HCT116 (cell line): Measurements from ENCODE around the gene PIM3. TPM values are rescaled to one million over a fixed set of nuclear protein-coding genes. Genes with fewer than 3 reads are reported as not detected.
A peak's percentile ranks its signal among the peaks of the same experiment; 100 is the strongest.

ENCODE experiments used
- ATAC-seq: fragments of 200-7000 bp; cut with Tn5 transposase; 2 replicates; pipeline ENCODE4 v1.9.1; 2020; ENCODE audit warnings: mild to moderate bottlenecking, moderate library complexity
- BruUV-seq: library from RNA; stranded (reverse); fragments of 400-500 nt; replicated peaks from 2 replicates; lab custom pipeline; 2021; lab: Mats Ljungman, UMichigan
- CTCF ChIA-PET: fragments of 300-600 bp; sonication (Branson Sonifier 250); formaldehyde crosslinking; loops from one replicate; lab custom pipeline; 2021; ENCODE audit warnings: antibody characterized with exemption; lab: Charles Lee
- POLR2A ChIA-PET: fragments of 300-600, 350-600 bp; sonication (Branson Sonifier 250); formaldehyde crosslinking; loops from one replicate; lab custom pipeline; 2021; ENCODE audit warnings: antibody characterized with exemption; lab: Charles Lee
- RAD21 ChIA-PET, 2 experiments: fragments of 300-600 bp; sonication (Branson Sonifier 250); formaldehyde crosslinking; loops; one replicate each; lab custom pipeline; 2023; ENCODE audit warnings: low total read pairs in 2 of 2; ENCODE audit not compliant: uncharacterized antibody in 2 of 2, unreplicated experiment in 2 of 2, low non-redundant PET in 1 of 2; lab: Charles Lee
- DNase-seq: peaks from one replicate; pipeline ENCODE4 v3.0.0-alpha.2; 2010; ENCODE audit warnings: low read depth, low spot score
- H2AFZ ChIP-seq: fragments of 200-600 bp; shearing (Covaris generic), sonication (generic); 2 replicates; pipeline ENCODE4 v1.6.1; 2017; ENCODE audit warnings: low read depth, mixed run types, mixed read lengths, antibody characterized with exemption, low read length; ENCODE audit not compliant: poor library complexity, severe bottlenecking
- H3K27ac ChIP-seq: 2 replicates; pipeline ENCODE4 v1.5.1; 2012; ENCODE audit warnings: low read depth, low read length
- H3K27me3 ChIP-seq: fragments of 200-600 bp; sonication (generic); 2 replicates; pipeline ENCODE4 v1.6.1; 2016; ENCODE audit warnings: mixed run types, low read length, mixed read lengths; ENCODE audit not compliant: insufficient read depth
- H3K36me3 ChIP-seq, 2 experiments: fragments of 200-500 bp in 1 of 2; fragments of 200-600 bp in 1 of 2; sonication (Bioruptor generic) in 1 of 2; sonication (generic) in 1 of 2; 2 replicates each; pipeline versions ENCODE4 v1.5.1 to v1.6.1; 2014 to 2016; ENCODE audit warnings: low read length in 2 of 2, inconsistent platforms in 1 of 2, mixed read lengths in 1 of 2, mixed run types in 1 of 2; ENCODE audit not compliant: insufficient read depth in 2 of 2, control insufficient read depth in 1 of 2
- H3K4me1 ChIP-seq, 2 experiments: fragments of 200-600 bp in 1 of 2; sonication (generic) in 1 of 2; 2 replicates each; pipeline versions ENCODE4 v1.5.1 to v1.6.1; 2012 to 2017; ENCODE audit warnings: low read length in 2 of 2, inconsistent platforms in 1 of 2, mild to moderate bottlenecking in 1 of 2, mixed read lengths in 1 of 2, mixed run types in 1 of 2, moderate library complexity in 1 of 2; ENCODE audit not compliant: insufficient read depth in 2 of 2, control insufficient read depth in 1 of 2
- H3K4me2 ChIP-seq: fragments of 200-600 bp; sonication (generic); 2 replicates; pipeline ENCODE4 v1.6.1; 2017; ENCODE audit warnings: mixed run types, low read length, mixed read lengths
- H3K4me3 ChIP-seq, 2 experiments: fragments of 200-600 bp in 1 of 2; sonication (generic) in 1 of 2; replicated peaks in 1 of 2; 2 replicates each; pipeline ENCODE4 v1.5.1; 2011 to 2016; ENCODE audit warnings: low read length in 2 of 2, control low read depth in 1 of 2, low read depth in 1 of 2, mild to moderate bottlenecking in 1 of 2, mixed read lengths in 1 of 2, mixed run types in 1 of 2
- H3K79me2 ChIP-seq: fragments of 200-600 bp; sonication (generic); 2 replicates; pipeline ENCODE4 v1.6.1; 2017; ENCODE audit warnings: mild to moderate bottlenecking, mixed run types, low read length, moderate library complexity, mixed read lengths; ENCODE audit not compliant: insufficient read depth
- H3K9ac ChIP-seq: fragments of 200-600 bp; sonication (generic); 2 replicates; pipeline ENCODE4 v1.6.1; 2016; ENCODE audit warnings: low read length, mixed read lengths
- H3K9me2 ChIP-seq: fragments of 200-600 bp; sonication (generic), shearing (Covaris generic); 2 replicates; pipeline ENCODE4 v1.6.1; 2017; ENCODE audit warnings: mixed run types, mild to moderate bottlenecking, moderate library complexity; ENCODE audit not compliant: insufficient read depth
- H3K9me3 ChIP-seq, 2 experiments: fragments of 200-500 bp in 1 of 2; fragments of 200-600 bp in 1 of 2; sonication (Bioruptor generic) in 1 of 2; sonication (generic) in 1 of 2; 2 replicates each; pipeline ENCODE4 v1.6.1; 2014 to 2017; ENCODE audit warnings: low read length in 2 of 2, mixed read lengths in 2 of 2, inconsistent platforms in 1 of 2, low read depth in 1 of 2, mild to moderate bottlenecking in 1 of 2, mixed run types in 1 of 2, moderate library complexity in 1 of 2; ENCODE audit not compliant: control insufficient read depth in 1 of 2, insufficient read depth in 1 of 2
- H4K20me1 ChIP-seq: fragments of 200-600 bp; sonication (generic), shearing (Covaris generic); 2 replicates; pipeline ENCODE4 v1.6.1; 2017; ENCODE audit warnings: mixed run types, mild to moderate bottlenecking, moderate library complexity; ENCODE audit not compliant: insufficient read depth
- CBX3 ChIP-seq: IDR thresholded peaks from 2 replicates; pipeline ENCODE4 v1.6.1; 2012; ENCODE audit warnings: low read depth
- CEBPB ChIP-seq: IDR thresholded peaks from 2 replicates; pipeline ENCODE4 v1.6.1; 2012; ENCODE audit warnings: low read depth
- EGR1 ChIP-seq: IDR thresholded peaks from 2 replicates; pipeline ENCODE4 v1.6.1; 2012; ENCODE audit warnings: low read depth
- ELF1 ChIP-seq: IDR thresholded peaks from 2 replicates; pipeline ENCODE4 v1.6.1; 2012; ENCODE audit warnings: low read depth, borderline replicate concordance
- EZH2 ChIP-seq: fragments of 200-600 bp; sonication (generic); IDR thresholded peaks from 2 replicates; pipeline ENCODE4 v1.6.1; 2017; ENCODE audit warnings: antibody characterized with exemption, mixed run types
- EZH2phosphoT487 ChIP-seq: fragments of 200-600 bp; IDR thresholded peaks from 2 replicates; pipeline ENCODE4 v1.6.1; 2018; ENCODE audit warnings: antibody characterized with exemption, borderline replicate concordance
- FOSL1 ChIP-seq: IDR thresholded peaks from 2 replicates; pipeline ENCODE4 v1.6.1; 2012; ENCODE audit warnings: low read depth
- JUND ChIP-seq: IDR thresholded peaks from 2 replicates; pipeline ENCODE4 v1.6.1; 2012
- MAX ChIP-seq: IDR thresholded peaks from 2 replicates; pipeline ENCODE4 v1.6.1; 2012
- POLR2A ChIP-seq: IDR thresholded peaks from 2 replicates; pipeline ENCODE4 v1.7.0; 2011; ENCODE audit warnings: borderline replicate concordance; ENCODE audit not compliant: insufficient read depth, insufficient read length; ENCODE audit errors: extremely low read depth
- RAD21 ChIP-seq: IDR thresholded peaks from 2 replicates; pipeline ENCODE4 v1.6.1; 2012; ENCODE audit warnings: low read depth, mild to moderate bottlenecking
- REST ChIP-seq: IDR thresholded peaks from 2 replicates; pipeline ENCODE4 v1.6.1; 2012; ENCODE audit warnings: low read depth
- SIN3A ChIP-seq: IDR thresholded peaks from 2 replicates; pipeline ENCODE4 v1.6.1; 2012; ENCODE audit warnings: low read depth
- SP1 ChIP-seq: IDR thresholded peaks from 2 replicates; pipeline ENCODE4 v1.6.1; 2012; ENCODE audit warnings: low read depth
- SRF ChIP-seq: IDR thresholded peaks from 2 replicates; pipeline ENCODE4 v1.6.1; 2012; ENCODE audit warnings: low read depth
- TCF7L2 ChIP-seq: IDR thresholded peaks from 2 replicates; pipeline ENCODE4 v1.7.0; 2011; ENCODE audit warnings: borderline replicate concordance, inconsistent platforms; ENCODE audit not compliant: insufficient read depth, insufficient read length; ENCODE audit errors: extremely low read depth
- ZBTB33 ChIP-seq: IDR thresholded peaks from 2 replicates; pipeline ENCODE4 v1.6.1; 2011; ENCODE audit warnings: mild to moderate bottlenecking, low read length, moderate library complexity; ENCODE audit not compliant: insufficient replicate concordance; ENCODE audit errors: extremely low read depth
- ZFX ChIP-seq: fragments of 450-650 bp; IDR thresholded peaks from 2 replicates; pipeline ENCODE4 v1.6.1; 2017
- ZNF274 ChIP-seq: fragments of 200-500 bp; sonication (Bioruptor generic); IDR thresholded peaks from 2 replicates; pipeline ENCODE4 v1.6.1; 2014; ENCODE audit warnings: mild to moderate bottlenecking, low read depth, low read length, inconsistent platforms
- intact Hi-C: fragments of 100-400 bp; cut with micrococcal nuclease; formaldehyde crosslinking; loops from 2 replicates; pipeline ENCODE4 v1.10.0; 2022
- total RNA-seq: library from RNA; stranded (reverse); gene quantifications from one replicate; pipeline ENCODE4 v1.2.1, GENCODE V29; 2021; ENCODE audit not compliant: unreplicated experiment

The PIM3 gene
- total RNA-seq, 1 experiment from 2014 or later = 116 TPM

GRCh38 chr22:49917974-49918910 is 42.3 kb upstream of the PIM3 start, which contains the start of the genes ALG12 and CRELD2:
Gene ALG12, minus strand, starts transcription at chr22:49918438. Its CDS starts 4,673 bp downstream, at chr22:49913765.
Gene CRELD2, plus strand, starts transcription at chr22:49918634. Its CDS starts 136 bp downstream, at chr22:49918770.
- no peak within 1 kb of the TSS for H2AFZ ChIP-seq
- no peak for TF ChIP-seq CEBPB
- peak; percentile 61 for TF ChIP-seq POLR2A
- no peak for TF ChIP-seq ELF1
- TF ChIP-seq MAX = peak; percentile 50; the same call in 1 of the 2 replicates
- TF ChIP-seq EZH2 = no peak
- TF ChIP-seq ZFX = peak; percentile 93; the same call in 1 of the 2 replicates
- no peak for TF ChIP-seq EZH2phosphoT487
- no peak for TF ChIP-seq CBX3
- TF ChIP-seq EGR1 = peak; percentile 86
- no peak for TF ChIP-seq SRF
- TF ChIP-seq ZNF274 = no peak
- TF ChIP-seq REST = no peak
- peak; percentile 55; the same call in 1 of the 2 replicates for TF ChIP-seq SIN3A
- no peak for TF ChIP-seq JUND
- TF ChIP-seq ZBTB33 = no peak
- TF ChIP-seq FOSL1 = no peak
- TF ChIP-seq RAD21 = no peak
- TF ChIP-seq TCF7L2 = peak; percentile 12
- TF ChIP-seq SP1 = peak; percentile 80

More at GRCh38 chr22:49917974-49918910, 42.3 kb upstream of the PIM3 start, which contains the start of the genes ALG12 and CRELD2:
- CTCF ChIA-PET = interaction anchor here (1.6 to 2.7 kb wide), 3 partner anchors 13 to 151 kb away, joined by 4 to 11 read pairs (median 9); no protein-coding TSS in a partner anchor
- RAD21 ChIA-PET = no interaction called here
- peaks cover 7 to 16% of the 10 kb centered on the region in 2 experiments; a peak in 3 of 4 replicates for H3K4me1 ChIP-seq
- H3K36me3 ChIP-seq = peaks cover 0 to 8% of the 10 kb centered on the region in 2 experiments; a peak in 1 of 4 replicates
- POLR2A ChIA-PET = interaction anchor here (0.6 kb wide), 1 partner anchor 325 kb away, joined by 3 read pairs; no protein-coding TSS in a partner anchor
- no peaks in the 10 kb centered on the region for H3K27me3 ChIP-seq
- H3K27ac ChIP-seq = peak within 1 kb of the TSS; percentile 93
- no peaks in the 10 kb centered on the region for H3K9me3 ChIP-seq
- H3K79me2 ChIP-seq = peaks cover 14% of the 10 kb centered on the region; the same call in 1 of the 2 replicates
- intact Hi-C loops = loop anchor here (5.0 kb wide), 1 partner anchor 151 kb away; no protein-coding TSS in a partner anchor
- peak; percentile 95 for ATAC-seq
- no TSS peak for BruUV-seq
- no peaks in the 10 kb centered on the region for H3K9me2 ChIP-seq
- H3K4me2 ChIP-seq = peak within 1 kb of the TSS; percentile 96
- DNase-seq = peak; percentile 87
- no peaks in the 10 kb centered on the region for H4K20me1 ChIP-seq
- peak within 1 kb of the TSS; percentile 88 for H3K9ac ChIP-seq
- peak within 1 kb of the TSS; percentile 76 to 82 for H3K4me3 ChIP-seq
